Endometrial microvascular endothelial cells (primary cell): Measurements from ENCODE around the gene ASTN1. TPM values are rescaled to one million over a fixed set of nuclear protein-coding genes. Genes with fewer than 3 reads are reported as not detected.

ENCODE experiments used
- in situ Hi-C: cut with HindIII; loops from 2 replicates; pipeline ENCODE4 v1.10.0; 2017; ENCODE audit warnings: low sequenced_read_pairs, low pct_unique_long_range_greater_than_20kb; ENCODE audit errors: inconsistent ontology term
- total RNA-seq: library from RNA; depleted of rRNA; stranded (reverse); fragments of >200 nt; gene quantifications from one replicate; pipeline ENCODE4 v1.2.3, GENCODE V29; 2015; ENCODE audit errors: inconsistent ontology term

ASTN1 gene
- total RNA-seq, 1 donor from 2014 or later: not detected

DNA sequence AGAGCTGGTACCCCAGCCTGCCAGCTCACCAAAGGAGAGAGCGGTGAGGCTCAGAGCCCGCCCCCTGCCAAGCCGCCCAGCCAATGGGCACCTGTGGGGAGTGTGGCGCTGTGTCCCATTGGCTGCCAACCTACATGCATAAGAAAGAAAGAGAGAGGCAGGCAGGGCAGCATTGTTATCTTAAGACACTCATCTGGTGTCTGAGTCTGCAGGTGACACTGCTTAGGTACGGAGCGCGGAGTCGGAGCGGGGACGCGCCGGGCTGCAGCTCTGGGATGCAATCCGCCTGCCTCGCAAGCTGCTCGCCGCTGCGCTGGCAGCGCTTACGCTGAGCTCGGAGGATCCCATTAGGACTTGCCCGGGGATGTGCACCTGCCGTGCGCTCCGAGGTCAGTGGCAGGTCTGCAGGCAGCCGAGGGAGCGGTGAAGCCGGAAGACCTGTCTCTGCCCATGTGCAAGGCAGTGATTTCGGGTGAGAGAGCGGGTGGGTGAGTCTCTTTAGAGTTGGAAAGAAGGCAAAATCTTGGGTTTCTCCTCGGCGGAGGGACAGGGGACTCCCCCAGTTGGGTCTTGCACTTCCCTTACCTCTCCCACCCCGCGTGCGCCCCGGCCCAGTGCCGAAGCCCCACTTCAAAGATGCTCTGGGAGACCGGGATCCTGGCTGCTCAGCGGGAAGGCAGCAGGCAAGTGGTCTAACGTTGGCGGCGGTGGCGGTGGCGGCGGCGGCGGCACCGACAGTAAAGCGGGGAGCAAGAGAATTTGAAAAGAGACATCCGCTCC is 6.4 kb upstream of the ASTN1 start, which contains the start of gene BRINP2:
BRINP2 (plus strand) TSS at position 203 of the 780 bp plus-strand sequence. CDS start 58,919 bp downstream, outside the sequence.
- in situ Hi-C loops: no loop called here

DNA sequence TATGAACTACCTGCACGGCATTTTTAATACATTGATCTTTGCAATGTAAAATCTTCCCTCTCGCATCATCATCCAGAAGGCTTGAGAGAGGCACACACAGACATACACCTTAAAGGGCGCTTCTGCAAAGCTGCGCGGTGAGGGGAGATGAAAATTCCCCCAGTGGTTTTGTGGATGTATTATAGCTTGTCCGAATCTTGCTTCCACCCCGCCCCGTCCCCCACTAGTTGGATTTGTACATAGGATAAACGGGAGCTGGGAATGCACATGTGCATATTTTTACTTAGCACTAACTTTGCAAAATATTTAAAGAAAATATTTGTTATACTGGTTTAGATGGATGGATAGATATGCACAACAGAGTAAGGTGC is 542 bp upstream of the ASTN1 start:
- in situ Hi-C loops: no loop called here

DNA sequence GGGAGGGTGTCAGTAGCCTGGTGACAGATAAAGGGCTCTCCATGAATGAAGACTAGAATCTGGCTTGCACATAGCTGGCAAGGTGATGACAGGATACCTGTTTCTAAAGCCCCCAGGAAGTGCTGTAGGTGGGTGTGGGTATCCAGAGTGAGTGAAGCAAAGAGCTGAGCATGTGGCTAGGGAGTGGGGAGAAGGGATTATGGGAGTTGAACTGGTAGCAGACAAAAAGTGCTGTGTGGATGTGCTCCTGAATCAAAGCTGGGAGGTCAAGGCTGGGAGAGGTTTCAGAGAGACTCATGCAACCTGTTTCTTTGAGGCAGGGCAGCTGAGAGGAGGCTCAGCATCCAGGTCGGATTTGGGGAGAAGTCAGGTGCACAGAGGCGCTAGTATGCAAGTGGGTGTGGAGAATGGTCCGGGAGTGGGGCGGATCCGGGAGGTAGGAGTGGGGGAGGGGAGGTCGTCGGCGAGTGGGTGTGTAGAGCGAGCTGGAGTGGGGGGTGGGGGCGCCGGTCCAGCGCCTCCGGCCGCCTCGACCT is 600 bp downstream of the ASTN1 start:
- in situ Hi-C loops: no loop called here

DNA sequence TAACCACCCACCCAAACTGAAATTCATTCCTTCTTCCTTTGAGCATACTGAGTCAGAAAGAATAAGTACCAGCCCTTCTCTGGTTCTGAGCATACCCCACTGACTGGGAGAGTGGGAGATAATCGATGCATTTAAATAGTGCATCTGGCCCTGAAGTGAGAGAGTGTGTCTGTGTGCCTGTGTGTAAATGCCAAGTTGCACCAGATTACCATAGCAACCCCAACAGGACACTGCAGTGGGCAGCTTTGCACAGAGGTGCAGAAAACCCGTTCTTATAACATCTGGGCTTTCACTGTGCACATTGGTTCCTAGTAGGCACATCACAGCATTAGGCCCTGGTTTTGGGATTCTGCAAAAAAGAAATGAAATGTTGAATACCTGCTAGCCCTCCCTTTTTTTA is 2.3 kb downstream of the ASTN1 start:
- in situ Hi-C loops: no loop called here

DNA sequence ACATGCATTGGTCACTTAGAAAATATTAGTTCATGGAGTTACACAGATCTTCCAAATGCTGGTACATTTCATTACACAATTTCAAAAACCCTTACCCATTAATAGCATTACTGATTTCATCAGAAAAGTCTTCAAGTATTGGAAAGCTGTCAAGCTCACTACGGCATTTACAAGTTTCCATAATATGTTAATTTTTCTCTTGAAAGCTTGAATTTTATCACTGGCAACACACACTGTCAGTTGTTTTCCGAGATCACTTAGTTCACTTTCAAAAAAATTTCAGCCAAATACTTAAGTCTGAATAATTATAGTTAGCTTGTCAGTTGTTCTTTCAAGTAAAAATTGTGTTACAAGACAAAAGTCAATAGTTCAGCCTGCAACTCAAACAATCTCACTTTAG is 18.0 kb downstream of the ASTN1 start:
- in situ Hi-C loops: no loop called here

DNA sequence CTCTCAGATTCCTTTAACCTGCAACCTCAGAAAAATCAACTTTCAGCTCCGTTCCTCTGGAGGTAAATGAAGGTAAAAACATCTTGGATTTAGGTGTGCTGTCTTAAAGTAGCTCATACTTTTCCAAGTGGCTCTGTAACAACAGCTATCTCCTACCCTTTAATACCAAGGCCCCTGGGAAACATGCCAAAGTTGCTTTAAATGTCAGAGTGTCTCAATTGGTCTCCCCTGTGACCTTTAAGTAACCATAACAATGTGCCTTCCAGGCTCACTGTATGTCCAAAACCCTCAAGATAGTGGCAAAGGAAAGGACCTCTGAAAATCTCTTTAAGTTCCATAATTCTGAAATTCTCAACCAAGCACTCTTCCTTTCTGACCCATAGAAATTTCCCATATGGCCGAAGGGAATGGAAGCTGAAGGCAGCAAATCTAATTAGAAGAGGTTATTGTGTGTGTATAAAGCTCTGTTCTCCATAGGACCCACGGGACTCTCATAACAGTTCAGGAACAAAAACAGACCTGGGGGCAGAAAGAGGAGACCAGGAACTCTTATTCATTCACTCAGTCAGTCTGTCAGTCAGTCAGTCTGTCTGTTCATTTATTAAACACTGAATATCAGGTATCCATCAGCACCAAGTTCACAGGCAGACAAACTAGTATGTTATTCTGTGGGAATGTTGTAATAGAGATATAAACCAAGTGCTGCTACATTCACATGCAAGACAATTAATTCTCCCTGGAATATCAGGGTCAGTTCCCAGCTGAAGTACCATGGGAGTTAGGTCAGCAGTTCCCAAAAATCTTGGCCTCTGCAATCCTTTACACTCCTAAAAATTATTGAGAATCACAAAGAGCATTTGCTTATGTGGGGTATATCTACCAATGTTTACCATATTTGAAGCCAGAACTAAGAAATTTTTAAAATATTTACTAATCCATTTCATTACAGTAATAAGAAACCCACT is 19.1 kb downstream of the ASTN1 start:
- in situ Hi-C loops: no loop called here

DNA sequence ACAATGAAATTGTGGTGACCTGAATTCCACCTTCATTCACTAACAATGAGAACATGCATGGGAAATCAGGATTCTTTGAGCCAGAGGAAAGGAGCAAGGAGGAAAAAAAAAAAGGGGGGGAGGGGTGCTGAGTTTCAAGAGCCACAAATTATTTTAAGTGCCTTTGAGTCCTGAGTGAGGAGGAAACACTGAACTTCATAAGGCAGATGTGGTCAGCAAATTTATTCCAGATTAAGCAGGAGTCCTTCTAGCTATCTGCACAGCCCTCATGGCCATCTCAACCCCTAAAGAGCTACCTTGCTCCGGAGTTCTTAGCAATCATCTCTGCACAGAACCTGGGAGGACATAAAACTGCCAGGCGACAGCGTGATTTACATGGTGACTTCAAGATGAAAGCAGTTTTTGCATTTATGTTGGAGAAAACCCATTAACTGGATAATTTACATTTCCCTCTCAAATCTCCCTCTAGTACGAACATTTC is 21.7 kb downstream of the ASTN1 start:
- in situ Hi-C loops: no loop called here

DNA sequence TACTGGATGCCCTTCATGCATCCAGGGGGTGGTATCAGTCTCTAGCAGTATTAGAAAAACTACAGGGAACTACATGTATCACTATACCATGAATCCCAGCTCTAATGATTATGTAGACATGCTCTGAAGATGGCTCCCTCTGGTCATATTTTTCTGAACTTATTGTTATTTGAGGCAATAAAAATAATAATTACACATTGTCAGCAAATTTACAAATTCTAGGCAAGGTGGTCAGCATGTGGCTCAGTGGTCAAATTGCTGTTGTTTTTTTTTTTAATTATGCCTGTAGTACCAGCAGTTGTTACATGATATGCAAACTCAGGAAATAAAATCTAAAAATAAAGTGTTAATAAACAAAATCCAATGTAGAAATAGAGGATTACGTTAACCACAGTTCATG is 22.5 kb downstream of the ASTN1 start:
- in situ Hi-C loops: no loop called here

DNA sequence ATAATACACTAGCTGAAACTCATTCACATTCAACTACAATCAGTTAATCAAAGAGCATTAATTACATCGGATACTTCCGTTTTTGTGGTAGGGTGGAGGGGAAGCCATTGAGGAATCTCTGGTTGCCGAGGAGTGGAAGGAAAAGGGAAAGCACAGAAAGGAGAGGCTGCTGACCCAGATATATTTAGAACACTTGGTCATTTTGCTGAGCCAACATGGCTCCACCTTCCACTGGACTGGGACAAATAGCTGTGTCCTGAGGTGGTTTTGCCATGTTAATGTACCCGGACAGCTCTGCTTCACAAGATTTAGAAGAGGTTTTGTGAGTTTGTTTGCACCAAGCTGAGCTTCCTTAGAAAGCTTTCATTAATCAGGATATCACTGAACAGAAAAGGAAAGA is 26.2 kb downstream of the ASTN1 start:
- in situ Hi-C loops: no loop called here

DNA sequence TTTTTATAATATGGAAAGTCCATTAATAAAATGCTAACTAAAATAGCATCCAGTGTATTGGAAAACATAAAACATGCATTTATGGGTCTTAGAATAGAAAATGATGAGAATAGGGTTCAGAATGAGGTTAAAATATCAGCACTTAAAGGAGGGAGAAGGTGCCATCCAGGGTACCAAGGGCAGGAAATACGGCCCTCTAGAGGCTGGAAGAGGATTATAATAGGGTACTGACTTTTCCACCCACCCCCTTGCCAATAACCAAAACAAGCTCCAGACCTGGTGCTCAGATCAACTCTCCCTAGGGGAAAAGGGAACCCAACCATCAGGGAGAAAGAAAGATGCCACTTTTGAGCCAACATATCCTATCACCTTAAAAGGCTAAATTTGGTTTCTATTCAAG is 26.7 kb downstream of the ASTN1 start:
- in situ Hi-C loops: no loop called here

DNA sequence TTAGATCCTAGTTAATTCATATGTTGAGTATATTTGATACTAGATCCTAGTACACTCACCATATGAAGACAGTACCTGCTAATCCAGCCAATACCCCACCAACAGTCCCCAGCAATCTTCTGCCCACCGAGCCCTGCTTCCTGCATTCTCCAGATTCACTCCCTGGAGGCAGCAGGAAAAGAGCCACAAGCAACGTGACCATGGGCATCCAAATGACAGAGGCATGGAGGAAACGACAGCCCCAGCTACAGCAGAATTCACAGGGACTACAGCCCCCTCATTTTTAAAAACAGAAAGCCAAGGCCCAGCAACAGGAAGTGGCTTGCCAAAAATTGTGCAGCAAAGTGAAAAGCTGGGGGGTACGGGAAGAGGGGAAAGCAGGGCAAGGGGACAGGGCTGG is 29.3 kb downstream of the ASTN1 start:
- in situ Hi-C loops: no loop called here

DNA sequence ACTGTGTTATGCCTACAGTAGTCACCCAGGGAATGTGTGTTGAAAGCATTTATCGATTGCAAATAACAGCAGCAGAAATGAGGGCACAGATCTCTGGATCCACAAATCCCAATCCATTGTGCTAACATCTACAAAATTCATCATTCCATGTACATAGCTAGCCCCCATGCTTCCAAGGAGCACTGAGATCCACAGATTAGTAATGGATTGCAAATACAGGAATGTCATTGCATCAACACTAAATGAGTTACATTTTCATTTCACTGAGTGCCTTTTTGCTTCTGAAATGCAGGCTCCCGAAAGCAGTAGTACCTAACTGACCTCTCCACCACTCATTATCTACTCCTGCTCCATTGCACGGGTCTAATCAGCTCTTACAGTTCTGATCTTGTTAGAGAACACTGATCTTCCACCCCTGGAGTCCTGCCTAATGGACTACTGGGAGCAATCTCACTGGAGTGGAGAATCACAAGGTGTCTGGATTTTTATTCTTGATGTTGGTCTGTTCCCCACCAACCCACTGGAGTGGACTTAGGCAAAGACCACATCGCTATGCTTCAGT is 30.5 kb downstream of the ASTN1 start:
- in situ Hi-C loops: no loop called here

DNA sequence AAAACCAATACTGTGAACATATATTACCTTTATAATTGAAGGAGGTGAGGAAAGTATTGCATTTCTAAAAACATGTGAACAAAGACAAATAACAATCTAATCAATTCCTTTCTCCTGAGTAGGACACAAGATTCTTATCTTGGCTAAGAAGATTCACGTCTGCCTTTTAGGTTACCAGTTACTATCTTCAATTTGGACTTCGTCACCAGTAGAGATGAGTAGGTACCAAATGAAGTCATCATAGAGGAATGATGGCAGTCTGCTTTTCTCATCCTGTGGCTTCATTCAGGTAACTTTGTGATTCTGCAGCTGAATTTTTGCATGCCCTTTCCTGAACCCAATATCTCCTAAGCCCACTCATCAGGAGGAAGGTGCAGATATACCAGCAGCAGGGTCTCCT is 32.4 kb downstream of the ASTN1 start:
- in situ Hi-C loops: no loop called here

DNA sequence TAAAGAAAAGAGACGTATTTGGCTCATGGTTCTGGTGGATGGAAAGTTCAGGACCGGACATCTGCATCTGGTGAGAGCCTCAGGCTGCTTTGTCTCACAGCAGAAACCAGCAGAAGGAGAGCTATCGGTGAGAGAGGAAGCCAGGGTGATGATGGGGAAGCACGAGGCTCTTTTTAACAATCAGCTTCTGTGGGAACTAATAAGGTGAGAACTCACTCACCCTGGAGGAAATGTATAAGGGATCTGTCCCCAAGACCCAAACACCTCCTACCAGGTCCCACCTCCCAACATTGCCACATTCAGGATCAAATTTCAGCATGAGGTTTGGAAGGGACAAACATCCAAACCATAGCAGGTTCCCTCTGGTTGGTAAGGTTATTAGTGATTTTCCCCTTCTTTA is 32.8 kb downstream of the ASTN1 start:
- in situ Hi-C loops: no loop called here

DNA sequence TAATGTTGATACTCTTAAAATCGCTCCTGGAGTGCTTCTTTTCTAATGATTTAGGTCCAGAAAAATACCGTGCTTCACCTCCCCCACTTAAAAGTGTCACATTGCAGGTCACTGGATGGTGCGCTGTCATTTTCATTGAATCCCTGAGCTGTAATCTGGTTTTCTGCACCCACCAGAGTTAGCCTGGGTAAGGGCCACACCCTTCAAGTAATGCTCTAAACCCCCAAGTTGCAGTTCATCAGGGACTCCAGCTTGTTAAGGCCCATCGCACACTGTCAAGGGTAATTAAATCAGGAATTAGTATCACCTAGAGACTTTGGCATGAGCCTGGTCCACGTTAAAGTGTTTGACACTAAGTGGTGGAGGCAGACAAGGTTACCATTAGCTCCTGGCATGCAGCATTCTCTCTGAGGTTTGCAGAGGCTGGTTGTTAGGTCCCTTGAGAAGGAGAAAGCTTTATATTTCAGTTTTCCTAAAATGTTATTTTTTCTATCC is 34.0 kb downstream of the ASTN1 start:
- in situ Hi-C loops: no loop called here

DNA sequence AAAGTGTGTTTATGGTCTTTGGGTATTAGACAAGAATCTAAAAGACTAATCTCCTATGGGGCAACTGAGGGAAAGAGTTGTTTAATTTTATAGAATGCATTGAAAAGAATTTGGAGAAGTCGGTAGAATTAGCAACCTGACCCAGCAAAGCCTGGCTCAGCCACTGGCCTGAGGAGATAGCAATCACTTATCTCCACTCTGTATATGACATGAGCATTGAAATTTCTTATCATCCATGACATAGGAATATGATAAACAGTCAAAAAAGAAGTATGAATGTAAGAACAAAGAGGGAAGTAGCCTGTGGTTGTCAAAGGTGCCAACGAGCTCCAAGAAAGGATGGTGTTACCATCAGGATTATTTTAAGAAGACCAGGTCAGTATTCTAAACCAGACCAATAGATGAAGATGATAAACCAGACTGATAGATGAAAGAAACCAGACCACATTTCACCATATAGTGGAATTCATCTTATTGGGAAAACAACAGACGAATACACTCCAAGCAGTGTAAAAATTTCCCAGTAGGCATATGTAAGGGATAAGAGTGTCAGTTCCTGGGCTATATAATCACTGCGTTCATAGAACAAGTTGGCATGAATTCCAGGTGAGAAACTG is 35.7 kb downstream of the ASTN1 start:
- in situ Hi-C loops: no loop called here

DNA sequence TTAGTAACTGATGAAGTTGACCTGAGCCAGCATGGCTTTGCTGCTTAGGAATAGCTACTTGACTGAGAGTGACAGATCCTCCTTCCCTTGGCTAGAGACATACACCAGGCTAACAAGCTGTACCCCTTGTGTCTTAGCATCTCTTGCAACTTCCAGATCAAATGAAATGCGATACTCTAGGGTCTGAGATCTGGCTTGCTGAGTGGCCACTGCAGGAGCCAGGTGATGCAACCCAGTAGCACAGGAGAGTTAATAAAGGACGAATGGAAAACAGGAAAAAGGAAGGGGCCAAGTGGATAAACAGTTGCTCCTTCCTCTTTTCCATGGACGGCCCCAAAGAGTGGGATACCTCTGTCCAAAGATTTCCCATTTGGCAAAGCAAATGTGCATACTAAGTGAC is 38.2 kb downstream of the ASTN1 start:
- in situ Hi-C loops: no loop called here

DNA sequence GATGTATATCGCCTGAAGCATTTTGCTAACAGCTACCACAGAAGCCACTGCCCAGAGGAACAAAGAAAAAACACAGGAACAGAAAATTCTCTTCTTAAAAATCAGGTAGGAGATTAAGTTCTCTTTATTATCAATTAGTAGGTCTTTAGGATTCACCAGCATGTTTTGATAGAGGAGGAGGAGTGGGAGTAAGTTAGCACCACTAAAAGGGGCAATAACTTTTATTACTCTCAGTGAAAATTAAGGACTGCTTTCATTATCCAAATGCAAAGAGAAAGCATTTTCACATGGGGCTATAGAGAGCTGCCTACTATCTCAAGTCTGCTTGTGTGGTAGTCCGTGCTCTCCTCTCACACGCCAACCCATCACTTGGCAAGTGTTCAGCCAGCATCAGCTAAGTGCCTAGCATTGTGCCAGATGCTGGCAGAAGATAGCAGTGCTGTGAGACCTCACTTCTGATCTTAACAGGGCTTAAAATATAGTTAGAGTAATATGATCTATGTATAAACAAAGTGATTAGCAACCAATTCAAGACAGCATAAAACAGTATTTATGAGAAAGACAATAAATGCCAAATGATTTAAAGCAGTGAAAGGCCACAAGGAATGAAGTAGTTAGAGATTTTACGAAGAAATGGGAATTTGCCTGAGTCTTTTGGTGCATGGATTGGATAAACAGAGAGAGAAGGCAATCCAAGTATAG is 39.8 kb downstream of the ASTN1 start:
- in situ Hi-C loops: no loop called here
